Measurements from ENCODE around the gene KRTAP5-7.

DNA sequence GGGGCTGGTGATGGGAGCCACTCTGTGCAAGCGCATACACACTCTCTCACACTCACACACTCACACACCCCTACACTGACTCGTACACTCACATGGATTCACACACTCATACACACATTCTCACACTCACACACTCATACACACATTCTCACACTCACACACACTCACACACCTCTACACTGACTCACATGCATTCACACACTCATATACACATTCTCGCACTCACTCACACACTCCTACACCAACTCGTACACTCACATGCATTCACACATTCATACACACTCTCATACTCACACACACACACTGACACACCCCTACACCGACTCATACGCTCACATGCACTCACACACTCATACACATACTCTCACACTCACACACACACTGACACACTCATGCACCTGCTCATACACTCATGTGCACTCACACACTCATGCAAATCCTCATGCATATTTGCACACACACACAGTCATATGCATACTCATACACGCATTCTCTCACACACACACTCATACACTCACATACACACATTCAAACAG is 50.5 kb downstream of the KRTAP5-7 start:
- TF ChIP-seq, protein P1, sequence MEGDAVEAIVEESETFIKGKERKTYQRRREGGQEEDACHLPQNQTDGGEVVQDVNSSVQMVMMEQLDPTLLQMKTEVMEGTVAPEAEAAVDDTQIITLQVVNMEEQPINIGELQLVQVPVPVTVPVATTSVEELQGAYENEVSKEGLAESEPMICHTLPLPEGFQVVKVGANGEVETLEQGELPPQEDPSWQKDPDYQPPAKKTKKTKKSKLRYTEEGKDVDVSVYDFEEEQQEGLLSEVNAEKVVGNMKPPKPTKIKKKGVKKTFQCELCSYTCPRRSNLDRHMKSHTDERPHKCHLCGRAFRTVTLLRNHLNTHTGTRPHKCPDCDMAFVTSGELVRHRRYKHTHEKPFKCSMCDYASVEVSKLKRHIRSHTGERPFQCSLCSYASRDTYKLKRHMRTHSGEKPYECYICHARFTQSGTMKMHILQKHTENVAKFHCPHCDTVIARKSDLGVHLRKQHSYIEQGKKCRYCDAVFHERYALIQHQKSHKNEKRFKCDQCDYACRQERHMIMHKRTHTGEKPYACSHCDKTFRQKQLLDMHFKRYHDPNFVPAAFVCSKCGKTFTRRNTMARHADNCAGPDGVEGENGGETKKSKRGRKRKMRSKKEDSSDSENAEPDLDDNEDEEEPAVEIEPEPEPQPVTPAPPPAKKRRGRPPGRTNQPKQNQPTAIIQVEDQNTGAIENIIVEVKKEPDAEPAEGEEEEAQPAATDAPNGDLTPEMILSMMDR (IDR thresholded peaks at IDR 0.05) = no peak
- TF ChIP-seq EZH2phosphoT487 (IDR thresholded peaks at IDR 0.05) = no peak
